Vagina (tissue), 2 donors: ENCODE measurements around the gene REXO1.

Experiments
- POLR2A ChIP-seq, 2 donors: fragments of 450-650 bp; IDR thresholded peaks; one replicate each; pipeline ENCODE4 v1.6.1; 2017; ENCODE audit warnings: antibody characterized with exemption in 2 of 2, mild to moderate bottlenecking in 2 of 2, moderate library complexity in 2 of 2
- POLR2AphosphoS5 ChIP-seq, 2 donors: sonication (generic); formaldehyde crosslinking; IDR thresholded peaks; one replicate each; pipeline ENCODE4 v1.9.0; 2017; ENCODE audit warnings: antibody characterized with exemption in 2 of 2, mild to moderate bottlenecking in 2 of 2, low read depth in 1 of 2; ENCODE audit not compliant: insufficient read depth in 1 of 2
- TF ChIP-seq, protein P1 (sequence below), 3 experiments: fragments of 450-650 bp in 2 of 3; fragments of 200-600 bp in 1 of 3; sonication (generic) in 1 of 3; IDR thresholded peaks; one replicate each; pipeline ENCODE4 v1.5.1; 2017 to 2019; ENCODE audit warnings: antibody characterized with exemption in 3 of 3, mild to moderate bottlenecking in 2 of 3, moderate library complexity in 2 of 3

DNA sequence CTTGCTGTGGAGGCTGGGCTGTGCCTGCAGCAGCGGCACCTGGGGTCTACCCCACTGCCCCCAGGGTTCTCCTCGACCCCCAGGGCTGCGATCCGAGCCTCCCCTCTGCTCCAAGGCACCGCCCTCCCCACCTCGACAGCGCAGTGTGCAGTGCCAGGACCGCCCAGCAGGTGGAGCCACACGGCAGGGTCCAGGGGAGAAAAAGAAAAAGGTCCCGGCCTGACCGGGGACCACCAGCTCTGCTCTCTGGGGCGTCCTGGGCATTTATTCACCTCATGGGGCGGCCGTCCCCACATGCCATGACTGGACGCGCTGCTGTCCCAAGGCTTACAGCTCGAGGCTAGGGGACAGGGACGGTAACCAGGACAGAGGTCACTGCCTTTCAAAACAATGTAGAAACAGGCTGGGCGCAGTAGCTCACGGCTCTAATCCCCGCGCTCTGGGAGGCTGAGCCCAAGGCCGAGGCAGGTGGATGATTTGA lies 10.6 kb downstream of the REXO1 start:
- TF ChIP-seq POLR2AphosphoS5 (IDR thresholded peaks at IDR 0.05; ENCODE audit: insufficient read depth in 1 of 2, low read depth in 1 of 2): no peak
- TF ChIP-seq, protein P1, sequence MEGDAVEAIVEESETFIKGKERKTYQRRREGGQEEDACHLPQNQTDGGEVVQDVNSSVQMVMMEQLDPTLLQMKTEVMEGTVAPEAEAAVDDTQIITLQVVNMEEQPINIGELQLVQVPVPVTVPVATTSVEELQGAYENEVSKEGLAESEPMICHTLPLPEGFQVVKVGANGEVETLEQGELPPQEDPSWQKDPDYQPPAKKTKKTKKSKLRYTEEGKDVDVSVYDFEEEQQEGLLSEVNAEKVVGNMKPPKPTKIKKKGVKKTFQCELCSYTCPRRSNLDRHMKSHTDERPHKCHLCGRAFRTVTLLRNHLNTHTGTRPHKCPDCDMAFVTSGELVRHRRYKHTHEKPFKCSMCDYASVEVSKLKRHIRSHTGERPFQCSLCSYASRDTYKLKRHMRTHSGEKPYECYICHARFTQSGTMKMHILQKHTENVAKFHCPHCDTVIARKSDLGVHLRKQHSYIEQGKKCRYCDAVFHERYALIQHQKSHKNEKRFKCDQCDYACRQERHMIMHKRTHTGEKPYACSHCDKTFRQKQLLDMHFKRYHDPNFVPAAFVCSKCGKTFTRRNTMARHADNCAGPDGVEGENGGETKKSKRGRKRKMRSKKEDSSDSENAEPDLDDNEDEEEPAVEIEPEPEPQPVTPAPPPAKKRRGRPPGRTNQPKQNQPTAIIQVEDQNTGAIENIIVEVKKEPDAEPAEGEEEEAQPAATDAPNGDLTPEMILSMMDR (IDR thresholded peaks at IDR 0.05): peak in 2 of 3 experiments; percentile 24 to 39
- no peak for TF ChIP-seq POLR2A (IDR thresholded peaks at IDR 0.05)
